Stimulated activated naive CD4-positive, alpha-beta T cell treated with Interleukin-2 at 50 U/mL for 16 hours (primary cell): ENCODE results near the gene NFIX.
A peak's percentile ranks its signal among the peaks of the same experiment; 100 is the strongest.

Source experiments
- DNase-seq: peaks from one replicate; lab custom pipeline; 2025; lab: John Stamatoyannopoulos, UW

The NFIX gene

DNA sequence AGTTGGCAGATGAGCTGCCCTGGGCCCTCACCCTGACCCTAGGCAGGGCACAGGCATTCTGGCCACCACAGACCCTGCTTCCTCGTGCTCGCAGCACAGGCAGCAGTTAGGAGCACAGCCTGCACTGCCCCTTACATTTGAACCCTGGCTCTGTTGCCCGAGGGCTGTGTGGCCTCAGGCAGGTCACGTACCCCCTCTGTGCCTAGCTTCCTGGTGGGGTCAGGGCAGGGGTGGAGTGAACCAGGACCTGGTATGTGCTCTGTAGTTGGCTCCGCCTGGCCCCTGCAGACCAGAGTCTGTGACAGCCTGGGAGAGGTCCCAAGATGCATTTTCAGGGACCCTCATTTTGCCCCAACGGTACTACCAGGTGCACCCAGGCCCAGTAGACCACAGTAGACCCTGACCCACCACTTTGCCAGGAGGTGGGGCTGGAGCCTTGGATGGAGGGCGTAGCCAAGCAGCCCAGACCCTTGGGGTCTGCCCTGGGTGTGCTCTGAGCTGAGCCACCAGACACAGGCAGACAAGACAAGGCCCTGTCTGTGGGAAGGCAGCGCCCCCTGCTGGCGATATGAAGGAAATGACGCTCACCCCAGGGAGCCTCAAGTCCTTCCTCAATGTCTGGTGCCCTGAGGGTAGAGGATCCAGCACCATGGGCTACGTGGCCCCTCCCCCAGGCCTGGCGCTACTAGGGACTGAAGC, 98.3 kb downstream of the NFIX start:
- DNase-seq, result peak; percentile 63

DNA sequence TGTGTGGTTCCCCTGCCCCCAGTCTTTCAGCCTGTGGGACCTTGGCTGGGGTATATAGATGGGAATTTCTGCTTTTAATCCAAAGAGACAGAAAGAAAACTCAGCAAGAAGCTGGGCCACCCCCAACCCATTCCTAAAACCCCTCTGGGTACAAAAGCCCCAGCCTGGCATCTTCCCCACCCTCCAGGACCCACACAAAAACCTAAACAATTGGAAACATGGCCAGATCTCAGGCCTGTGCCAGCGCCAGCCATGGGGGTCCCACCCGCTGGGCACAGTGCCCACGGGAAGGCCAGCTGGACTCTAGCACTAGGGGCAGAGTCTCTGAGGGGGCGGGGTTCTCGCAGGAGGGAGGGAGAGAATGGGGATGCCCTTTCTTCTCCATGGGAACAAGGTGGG, 98.8 kb downstream of the NFIX start:
- no peak for DNase-seq

DNA sequence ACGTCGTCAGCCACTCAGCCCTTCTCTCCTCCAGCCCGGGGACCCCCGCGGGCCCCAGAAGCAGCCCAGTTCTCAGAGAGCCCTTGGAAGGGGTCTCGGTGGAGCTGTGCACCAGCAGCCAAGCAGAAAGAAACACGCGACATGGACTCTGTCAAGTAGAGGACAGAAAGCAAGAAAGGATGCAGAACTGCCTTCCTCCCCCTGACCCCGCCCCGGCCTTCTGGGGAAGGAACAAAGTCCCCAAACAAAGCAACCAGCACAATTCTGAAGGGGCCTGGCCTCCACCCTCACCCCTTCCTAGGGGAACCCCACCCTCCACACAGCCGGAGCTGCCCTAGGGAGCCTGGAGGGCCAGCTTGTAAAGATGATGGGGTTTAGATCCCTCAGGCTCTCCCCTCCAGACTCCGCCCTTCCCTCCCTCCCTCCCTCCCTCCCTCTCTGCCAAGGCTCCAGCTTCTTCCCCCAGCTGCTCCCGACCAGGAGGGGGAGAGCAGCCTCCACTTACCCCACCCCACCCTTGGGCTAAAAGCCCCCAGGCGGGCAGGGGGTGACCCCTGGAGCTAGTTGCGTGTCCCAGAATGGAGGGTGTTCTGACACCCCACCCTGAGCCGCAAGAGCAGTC, 99.6 kb downstream of the NFIX start:
- DNase-seq, result no peak

DNA sequence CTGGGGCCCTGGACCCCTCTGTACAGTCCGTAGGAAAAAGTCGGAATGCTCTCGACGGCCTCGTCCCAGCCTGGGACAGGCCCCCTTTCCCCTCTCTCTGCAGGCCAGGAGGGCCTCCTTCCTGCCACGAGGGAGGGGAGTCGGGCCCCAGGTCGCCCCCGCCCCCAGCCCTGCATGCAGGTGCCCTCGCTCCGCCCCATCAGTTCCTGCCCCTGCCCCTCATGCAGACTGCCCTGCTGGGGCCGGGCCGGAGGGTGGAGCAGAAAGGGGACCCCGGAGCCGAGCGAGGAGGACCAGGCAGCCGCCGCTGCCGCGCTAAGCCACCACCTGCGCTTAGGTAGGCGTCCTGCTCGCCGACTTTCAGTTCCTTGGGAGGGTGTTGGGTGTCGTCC, 100.1 kb downstream of the NFIX start:
- DNase-seq, result no peak

DNA sequence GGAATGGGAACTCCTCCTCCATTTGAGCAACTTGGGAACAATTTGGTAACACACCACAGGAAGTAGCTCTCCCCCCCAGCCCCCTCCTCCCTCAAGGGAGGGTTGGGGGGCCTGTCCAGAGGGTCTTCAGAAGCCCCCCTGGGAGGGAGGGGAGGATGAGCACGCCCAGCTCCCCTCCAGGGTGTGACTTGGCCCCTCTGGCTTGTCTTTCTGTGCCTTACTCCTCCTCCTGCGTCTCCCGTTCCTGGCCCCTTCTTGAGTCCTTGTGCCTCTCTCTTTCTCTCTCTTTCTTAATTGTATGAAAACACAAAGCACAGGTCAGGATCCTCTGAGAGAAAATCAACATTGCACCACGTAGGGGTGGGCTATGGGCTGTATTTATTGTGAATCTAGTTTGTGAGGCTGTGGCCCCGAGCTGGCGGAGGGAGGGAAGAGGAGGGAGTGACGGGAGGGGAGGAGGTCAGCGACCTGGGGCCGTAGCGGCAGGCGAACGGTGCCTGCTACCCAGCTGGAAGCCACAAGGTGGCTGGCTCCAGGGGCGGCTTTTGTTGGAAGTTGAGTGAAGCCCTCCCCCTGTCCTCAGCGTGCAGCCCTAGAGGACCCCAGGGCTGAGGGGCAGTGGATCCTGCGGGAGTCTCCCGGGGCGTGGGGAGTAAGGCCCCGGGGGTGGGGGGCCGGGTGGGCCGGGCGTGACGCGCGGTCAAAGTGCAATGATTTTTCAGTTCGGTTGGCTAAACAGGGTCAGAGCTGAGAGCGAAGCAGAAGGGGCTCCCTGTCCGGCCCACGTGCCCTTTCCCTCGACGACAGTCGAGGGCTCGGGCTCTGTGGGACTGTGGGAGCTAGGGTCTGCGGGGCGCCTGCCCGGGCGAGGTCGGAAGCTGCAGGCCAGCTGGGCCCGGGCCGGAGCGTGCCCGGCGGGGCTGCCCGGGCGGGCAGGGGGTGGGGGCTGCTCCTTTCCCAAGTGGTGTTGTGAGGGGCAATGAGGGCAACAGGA, 101.0 kb downstream of the NFIX start:
- no peak for DNase-seq

DNA sequence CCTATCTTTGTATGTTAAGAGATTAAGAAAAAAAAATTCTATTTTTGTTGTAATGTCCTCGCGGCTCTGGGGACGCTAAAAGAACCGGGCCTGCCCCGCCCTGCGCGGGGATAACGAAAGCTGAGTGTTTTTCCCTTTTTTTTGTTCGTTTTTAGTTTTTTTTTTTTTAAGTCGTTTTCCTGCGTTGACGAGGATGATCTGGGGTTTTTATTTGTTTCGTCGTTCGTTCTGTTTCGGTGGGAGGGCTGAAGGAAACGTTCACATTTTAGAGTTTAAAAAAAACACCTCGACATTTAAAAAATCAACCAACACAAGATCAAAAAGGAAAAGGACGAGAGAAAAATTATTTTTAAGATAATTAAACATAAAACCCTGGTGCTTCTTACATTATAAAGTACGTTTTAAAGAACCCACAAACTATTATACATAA, 101.8 kb downstream of the NFIX start:
- DNase-seq, result no peak

DNA sequence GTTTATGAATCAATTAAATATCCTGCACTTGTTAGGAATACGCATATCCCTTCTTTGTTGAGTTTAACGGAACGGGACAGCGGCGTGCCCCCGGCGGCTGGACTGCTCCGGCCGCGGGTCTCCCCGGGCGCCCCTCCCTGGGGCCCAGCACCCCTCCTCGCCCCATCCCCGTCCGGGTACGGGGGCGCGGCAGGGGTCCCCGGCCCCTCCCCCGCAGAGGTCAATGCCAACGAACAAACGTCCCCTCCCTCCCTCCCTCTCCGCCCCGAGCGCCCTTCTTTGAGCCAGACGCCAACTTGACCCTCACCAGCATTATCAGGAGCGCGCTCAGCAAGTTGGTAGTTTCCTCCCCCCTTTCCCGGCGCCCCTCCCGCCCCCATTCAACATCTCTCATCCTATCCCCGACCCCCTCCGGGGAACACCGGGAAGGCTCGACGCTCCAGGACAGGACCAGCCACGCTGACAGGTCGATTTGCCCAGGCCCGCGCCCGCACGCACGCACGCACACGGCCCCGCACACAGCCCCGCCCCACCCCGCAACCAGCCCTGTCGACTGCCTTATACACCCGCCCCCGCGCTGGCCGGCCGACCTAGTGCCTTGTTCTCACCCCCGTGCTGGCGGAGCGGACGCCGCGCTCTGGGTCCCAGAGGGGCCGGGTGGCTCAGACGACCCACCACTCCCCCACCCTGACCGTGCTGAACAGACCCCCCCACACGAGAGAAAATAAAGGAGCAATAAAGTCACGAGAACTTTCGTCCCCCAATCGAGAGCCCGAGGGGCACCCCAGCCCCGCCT, 102.4 kb downstream of the NFIX start:
- no peak for DNase-seq

DNA sequence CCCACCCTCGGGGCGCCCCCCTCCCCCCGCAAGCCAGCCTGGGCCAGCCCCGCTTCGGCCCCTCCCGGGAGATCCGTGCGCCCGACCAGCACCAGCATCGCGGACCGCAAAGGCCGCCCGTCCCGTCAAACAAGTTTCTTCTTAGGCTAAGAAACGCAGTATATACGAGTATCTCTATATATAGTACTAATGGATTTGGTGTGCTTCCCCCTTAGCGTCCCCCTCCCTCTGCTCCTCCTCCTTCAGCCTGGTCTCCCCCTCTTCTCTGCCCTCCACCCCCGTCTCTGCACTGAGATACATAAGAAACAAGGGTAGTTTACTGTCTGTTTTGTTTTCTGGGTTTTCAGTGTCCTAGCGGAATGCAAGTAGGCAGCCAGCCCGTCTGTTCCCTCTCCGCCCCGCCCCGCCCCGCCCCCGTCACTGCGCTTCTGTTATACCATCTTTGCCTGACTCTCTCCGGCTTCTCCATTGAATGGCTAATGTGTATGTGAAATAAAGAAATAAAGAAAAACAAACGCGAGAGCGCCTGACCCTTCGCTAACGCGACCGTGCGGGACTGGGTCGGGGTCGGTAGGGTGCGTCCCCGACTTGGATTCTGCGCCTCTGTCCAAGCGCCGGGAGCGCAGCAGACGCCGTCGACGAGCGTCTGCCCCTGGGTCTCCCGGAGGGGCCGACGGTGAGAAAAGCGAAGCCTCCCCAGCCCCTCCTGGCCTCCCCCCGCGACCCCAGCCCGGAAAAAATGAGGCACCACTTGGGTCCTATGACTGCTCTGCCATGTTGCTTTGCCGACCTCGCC, 103.2 kb downstream of the NFIX start:
- peak; percentile 59 for DNase-seq

DNA sequence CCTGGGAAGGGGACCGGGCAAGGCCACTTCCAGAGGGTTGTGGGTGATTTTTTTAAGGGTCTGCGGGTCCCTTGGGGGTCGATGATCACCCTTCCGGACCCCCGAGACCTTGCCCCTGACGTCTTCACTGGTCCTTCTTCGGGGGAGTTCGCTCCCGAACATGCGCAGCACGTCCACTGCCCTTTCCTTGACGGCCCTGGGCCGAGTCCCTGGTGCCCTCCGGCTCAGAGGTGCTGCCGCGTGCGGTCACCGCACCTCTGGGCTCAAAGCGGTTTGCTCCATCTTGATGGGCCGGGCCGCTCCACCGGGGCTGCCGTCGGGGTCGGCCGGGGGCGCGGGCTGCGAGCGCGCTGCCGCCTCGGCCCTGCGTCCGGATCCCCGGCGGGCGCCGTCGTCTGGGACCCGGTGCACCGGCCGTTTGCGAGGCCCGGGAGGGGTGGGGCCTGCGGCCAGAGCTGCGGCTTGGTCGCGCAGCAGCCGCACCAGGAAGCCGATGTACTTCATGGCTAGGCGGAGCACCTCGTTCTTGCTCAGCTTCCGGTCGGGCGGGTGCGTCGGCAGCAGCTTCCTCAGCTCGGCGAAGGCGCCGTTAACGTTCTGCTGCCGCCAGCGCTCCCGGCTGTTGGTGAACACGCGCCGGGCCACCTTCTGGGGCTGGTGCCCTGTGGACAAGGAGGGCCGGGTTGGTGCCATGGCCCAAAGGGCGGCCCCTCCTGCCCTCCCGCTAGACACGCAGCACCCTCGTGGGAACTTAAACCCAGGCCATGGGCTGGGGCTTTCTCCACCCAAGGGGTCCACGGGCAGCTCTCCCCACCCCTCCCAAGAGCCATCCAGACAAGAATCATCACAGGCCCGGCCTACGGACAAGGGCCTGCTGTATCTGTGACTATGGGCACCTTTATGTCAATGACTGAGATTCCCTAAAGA, 104.1 kb downstream of the NFIX start:
- peak; percentile 74 for DNase-seq

DNA sequence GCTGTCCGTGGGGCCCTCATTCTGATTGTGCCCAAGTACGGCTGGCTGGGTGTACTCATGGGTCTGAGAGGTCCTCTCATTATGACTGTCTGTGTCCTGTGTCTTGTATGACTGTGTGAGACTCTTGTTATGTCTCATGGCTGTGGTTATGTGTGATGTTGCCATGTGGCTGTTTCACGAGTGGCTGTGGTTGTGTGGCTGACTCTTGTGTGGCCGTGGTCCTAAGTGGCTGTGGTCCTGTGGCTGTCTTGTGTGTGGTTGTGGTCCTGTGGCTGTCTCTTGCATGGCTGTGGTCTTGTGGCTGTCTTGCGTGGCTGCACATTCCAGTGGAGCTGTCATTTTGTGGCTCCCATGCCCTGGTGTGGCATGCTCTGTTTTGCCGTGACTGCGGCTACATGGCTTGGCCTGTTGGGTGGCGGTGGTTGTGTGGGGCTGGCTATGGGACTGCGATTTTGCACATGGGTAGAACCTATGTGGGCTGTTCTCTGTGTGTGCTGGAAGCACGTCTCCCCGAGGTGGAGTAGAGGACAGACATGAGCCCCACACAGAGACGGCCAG, 104.8 kb downstream of the NFIX start:
- DNase-seq, result peak; percentile 66

DNA sequence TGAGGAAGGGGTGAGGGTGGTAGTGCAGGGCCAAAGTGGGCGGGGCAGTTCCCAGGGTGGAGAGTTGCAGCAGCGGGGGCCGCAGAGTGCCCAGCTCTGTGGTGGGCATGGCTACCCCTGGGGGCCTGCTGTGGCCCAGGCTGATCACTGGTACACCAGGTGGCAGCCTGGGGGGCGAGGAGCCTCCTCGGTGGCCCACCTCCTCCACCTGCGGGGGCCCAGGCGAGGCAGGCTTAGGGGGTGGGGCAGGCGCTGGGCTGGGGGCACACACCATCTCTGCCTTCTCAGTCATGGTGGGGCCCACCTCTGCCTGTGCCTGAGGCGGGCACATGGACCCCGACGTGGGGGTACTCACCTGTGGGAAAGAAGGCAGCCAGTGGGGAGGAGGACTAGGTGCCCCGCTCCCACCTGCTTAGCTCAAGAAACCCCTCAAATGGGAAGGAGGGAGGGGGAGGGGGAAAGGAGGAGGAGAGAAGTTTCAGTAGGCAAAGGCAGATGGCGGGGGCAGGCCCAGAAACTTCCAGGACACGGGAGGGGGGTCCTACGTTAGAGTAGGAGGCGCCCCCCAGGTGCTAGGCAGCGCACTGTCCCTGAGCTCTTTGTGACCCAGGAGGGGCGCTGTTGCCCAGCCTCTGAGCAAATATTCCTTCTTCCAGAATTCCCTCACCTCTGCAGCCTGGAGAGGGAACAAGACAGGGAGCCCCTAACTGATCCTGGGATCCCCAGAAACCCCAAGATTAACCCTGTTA, 105.7 kb downstream of the NFIX start:
- DNase-seq, result no peak

DNA sequence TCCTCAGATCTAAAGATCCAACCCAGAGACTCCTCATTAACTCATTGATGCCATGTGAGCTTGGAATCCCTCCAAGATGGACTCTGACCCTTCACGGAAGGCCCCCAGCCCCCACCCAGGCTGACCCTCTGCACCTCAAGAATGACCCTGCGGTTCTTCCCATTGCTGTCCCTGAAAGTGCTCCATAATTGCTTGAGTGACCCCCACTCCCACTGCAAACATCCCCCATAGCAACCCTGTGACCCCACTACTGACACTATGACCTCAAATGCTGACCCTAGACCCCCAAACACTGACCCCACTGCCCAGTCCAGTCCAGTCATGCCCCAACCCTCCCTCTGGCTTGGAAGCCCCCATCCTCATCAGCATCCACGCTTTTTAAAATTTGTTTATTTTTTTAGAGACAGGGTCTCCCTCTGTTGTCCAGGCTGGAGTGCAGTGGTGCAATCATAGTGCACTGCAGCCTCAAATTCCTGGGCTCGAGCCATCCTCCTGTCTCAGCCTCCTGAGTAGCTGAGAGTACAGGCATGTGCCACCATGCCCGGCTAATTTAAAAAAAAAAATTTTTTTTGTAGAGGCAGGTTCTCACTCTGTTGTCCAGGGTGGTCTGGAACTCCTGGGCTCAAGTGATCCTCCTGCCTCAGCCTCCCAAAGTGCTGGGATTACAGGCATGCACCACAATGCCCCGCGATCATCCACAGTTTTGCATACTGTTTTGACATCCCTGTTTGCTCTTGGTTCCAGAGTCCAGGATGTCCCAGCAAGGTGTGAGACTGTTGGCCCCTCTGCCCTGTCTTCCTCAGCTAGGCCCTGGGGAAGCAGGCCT, 106.5 kb downstream of the NFIX start:
- DNase-seq, result no peak

DNA sequence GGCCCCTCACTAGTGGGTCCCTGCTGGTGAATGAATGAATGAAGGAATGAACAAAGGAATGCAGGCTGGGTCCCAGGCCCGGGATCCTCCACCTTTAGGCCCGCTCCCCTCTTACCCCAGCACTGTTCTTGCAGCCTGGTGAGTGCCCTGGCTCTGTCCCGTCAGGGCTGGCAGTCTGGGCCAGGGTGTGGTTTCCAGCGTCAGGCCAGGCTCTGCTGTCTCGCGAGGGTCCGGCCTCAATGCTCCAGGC, 107.1 kb downstream of the NFIX start:
- DNase-seq, result no peak

DNA sequence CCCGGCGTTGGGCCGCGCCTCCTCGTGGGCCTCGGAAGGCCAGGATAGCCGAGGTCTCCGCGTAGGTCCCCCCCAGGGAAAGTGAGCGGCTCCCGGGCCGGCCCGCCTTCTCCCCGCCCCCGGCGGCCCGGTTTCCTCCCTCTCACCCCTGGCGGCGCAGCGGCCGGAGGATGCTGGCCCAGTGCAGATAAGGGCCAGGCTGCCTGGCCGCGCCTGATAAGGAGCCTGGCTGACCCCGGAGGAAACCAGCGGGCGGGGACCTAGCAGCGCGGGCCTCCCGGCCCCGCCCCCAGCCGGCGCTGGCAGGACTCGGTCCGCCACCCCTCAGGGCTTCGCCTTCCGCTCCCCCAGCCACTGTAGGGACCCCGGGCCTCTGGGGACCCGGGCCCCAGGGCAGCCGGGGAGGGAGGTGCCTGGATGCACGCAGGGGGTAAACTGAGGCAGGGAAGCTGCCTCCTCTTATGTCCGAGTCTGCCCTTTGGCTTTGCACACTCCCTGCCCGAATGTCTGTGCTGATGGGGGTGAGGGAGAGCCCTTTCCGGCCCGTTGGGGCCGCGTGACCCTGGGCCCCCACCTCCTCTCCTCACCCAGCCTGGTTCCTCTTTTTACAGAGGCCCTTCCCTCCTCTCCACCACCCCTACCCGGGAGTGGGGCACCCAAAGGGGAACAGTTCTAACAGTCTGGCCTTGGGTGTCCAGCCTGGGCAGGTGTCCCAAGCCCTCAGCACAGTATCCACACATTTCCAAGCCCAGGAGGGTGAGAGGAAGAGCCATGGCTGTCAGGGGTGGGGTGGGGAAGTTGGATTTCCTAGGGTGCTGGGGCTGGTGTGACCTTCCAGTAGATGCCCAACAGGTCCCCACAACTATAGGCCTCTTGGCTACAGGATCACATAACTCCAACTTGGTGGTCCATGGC, 107.6 kb downstream of the NFIX start, which contains the start of gene LYL1:
LYL1 (minus strand) TSS at position 193 of the 915 bp plus-strand sequence. CDS start 1,687 bp downstream, outside the sequence.
- DNase-seq, result no peak

DNA sequence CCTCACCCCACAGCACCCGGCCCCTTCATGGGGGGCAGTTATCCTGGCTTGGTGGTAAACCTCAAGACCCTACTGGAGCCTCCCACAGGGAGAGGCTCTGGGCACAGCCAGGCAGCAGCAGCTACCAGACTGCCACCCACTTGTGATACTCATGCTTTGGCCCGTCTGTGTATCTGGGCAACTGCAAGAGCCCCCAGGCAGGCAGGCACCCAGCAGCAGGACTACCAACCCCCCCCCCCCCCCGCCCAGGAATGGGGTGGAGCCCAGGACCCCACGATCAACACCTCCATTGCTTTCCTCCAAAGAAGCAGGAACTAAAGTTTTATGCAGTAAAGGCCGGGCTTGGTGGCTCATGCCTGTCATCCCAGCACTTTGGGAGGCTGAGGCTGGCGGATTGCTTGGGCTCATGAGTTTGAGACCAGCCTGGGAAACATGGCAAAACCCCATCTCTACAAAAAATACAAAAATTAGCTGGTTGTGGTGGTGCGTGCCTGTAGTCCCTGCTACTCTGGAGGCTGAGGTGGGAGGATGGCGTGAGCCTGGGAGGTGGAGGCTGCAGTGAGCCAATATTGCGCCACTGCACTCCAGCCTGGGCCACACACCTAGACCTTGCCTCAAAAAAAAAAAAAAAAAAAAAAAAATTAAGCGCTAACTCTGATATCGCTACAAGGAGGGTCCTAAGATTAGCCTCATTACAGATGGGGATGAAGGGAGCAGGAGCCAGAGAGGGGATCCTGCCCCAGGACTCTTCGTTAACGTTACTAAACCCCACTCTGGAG, 108.5 kb downstream of the NFIX start:
- DNase-seq, result no peak

DNA sequence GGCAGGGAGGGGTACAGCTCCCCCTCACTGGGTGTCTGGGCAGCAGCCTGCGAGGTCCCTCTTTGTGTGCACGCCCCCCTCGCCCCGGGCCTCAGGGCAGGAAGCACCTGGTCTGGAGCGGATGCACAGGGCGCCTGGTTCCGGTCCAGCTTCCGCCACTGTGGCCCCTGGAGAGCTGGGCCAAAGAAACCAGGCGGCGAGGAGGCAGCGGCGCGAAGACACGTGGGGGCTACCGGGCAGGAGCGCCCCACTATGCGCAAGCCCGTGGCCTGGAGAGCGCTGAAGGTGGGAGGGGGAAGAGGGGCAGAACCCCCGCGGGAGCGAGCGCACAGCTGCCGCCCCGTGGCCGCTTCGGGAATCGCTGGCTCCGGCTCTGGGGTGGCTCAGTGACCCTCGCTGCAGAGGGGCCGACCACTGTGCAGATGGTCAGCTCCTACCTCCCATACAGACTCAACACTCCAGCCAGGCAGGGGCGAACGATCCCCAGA, 109.1 kb downstream of the NFIX start:
- DNase-seq, result peak; percentile 56
